HepG2 (cell line): Measurements from ENCODE around the gene TDRD9. TPM values are rescaled to one million over a fixed set of nuclear protein-coding genes. Genes with fewer than 3 reads are reported as not detected.

Experiments
- KLF15 ChIP-seq: sonication (generic); formaldehyde crosslinking; IDR thresholded peaks from 2 replicates; pipeline ENCODE4 v1.8.1; 2023; ENCODE audit warnings: borderline replicate concordance, mild to moderate bottlenecking, inconsistent platforms, missing genetic modification reagents, mixed read lengths
- LBX2 ChIP-seq: sonication (generic); formaldehyde crosslinking; IDR thresholded peaks from 2 replicates; pipeline ENCODE4 v1.5.0; 2020; ENCODE audit warnings: missing genetic modification reagents, mild to moderate bottlenecking, borderline replicate concordance
- RBM39 ChIP-seq: fragments of 200-400 bp; formaldehyde crosslinking; IDR thresholded peaks from one replicate; pipeline ENCODE4 v1.6.1; 2018; ENCODE audit warnings: antibody characterized with exemption, mild to moderate bottlenecking, low read depth, low read length; ENCODE audit not compliant: poor library complexity, severe bottlenecking
- SPEN ChIP-seq: sonication (generic); formaldehyde crosslinking; IDR thresholded peaks from 2 replicates; pipeline ENCODE4 v1.5.1; 2020; ENCODE audit warnings: low read depth, mild to moderate bottlenecking, missing genetic modification reagents
- SRSF9 ChIP-seq: fragments of 200-400 bp; formaldehyde crosslinking; IDR thresholded peaks from 2 replicates; pipeline ENCODE4 v1.6.1; 2018; ENCODE audit warnings: borderline replicate concordance, mild to moderate bottlenecking, low read depth, low read length; ENCODE audit not compliant: insufficient read depth, poor library complexity, severe bottlenecking
- THAP11 ChIP-seq: IDR thresholded peaks from 2 replicates; pipeline ENCODE4 v1.6.1; 2016; ENCODE audit warnings: missing biosample characterization, missing genetic modification reagents
- ZNF142 ChIP-seq: sonication (generic); formaldehyde crosslinking; IDR thresholded peaks from 2 replicates; pipeline ENCODE4 v1.4.0; 2020; ENCODE audit warnings: missing genetic modification reagents
- ZNF30 ChIP-seq: sonication (generic); formaldehyde crosslinking; IDR thresholded peaks from 2 replicates; pipeline ENCODE4 v1.5.0; 2020; ENCODE audit warnings: mild to moderate bottlenecking, missing genetic modification reagents
- ZNF598 ChIP-seq: sonication (generic); formaldehyde crosslinking; IDR thresholded peaks from 2 replicates; pipeline ENCODE4 v1.5.1; 2020; ENCODE audit warnings: mild to moderate bottlenecking, missing genetic modification reagents, borderline replicate concordance
- ZNF639 ChIP-seq: conservative IDR thresholded peaks from 2 replicates; pipeline ENCODE4 v1.6.1; 2018; ENCODE audit warnings: missing genetic modification reagents
- ZNF782 ChIP-seq: sonication (generic); formaldehyde crosslinking; IDR thresholded peaks from 2 replicates; pipeline ENCODE4 v1.4.0; 2020; ENCODE audit warnings: missing genetic modification reagents, mild to moderate bottlenecking, borderline replicate concordance
- polyA plus RNA-seq, 8 experiments: library from polyadenylated mRNA; depleted of rRNA in 3 of 8; stranded (reverse) in 7 of 8; unstranded in 1 of 8; fragments of >200 nt; fragmentation: Illumina TruSeq in 4 of 8; extraction: Trizol in 4 of 8; gene quantifications; 2 replicates each; pipeline versions ENCODE4 v1.2.1 to v1.2.3, GENCODE V29; 2011 to 2016; ENCODE audit warnings: low read depth in 4 of 8, missing spikeins in 1 of 8, mixed read lengths in 1 of 8; ENCODE audit not compliant: insufficient read depth in 1 of 8
- total RNA-seq, 5 experiments: library from RNA; depleted of rRNA; stranded (reverse); fragments of >200 nt; fragmentation: Illumina TruSeq; extraction: Trizol; gene quantifications; 2 replicates each; pipeline ENCODE4 v1.2.3, GENCODE V29; 2016; ENCODE audit warnings: low read depth in 1 of 5
- TF ChIP-seq, protein P1 (sequence below), 2 experiments: sonication (generic) in 1 of 2; formaldehyde crosslinking in 1 of 2; IDR thresholded peaks; 2 replicates each; pipeline versions ENCODE4 v1.6.1 to v1.9.0; 2014 to 2022; ENCODE audit warnings: antibody characterized with exemption in 1 of 2, borderline replicate concordance in 1 of 2, inconsistent platforms in 1 of 2, low read depth in 1 of 2, missing genetic modification reagents in 1 of 2

Gene TDRD9
- total and polyA plus RNA-seq, 2 of the 13 experiments (the other 11 are each of a cell fraction or from before 2014, with no cell fraction given): not detected

DNA sequence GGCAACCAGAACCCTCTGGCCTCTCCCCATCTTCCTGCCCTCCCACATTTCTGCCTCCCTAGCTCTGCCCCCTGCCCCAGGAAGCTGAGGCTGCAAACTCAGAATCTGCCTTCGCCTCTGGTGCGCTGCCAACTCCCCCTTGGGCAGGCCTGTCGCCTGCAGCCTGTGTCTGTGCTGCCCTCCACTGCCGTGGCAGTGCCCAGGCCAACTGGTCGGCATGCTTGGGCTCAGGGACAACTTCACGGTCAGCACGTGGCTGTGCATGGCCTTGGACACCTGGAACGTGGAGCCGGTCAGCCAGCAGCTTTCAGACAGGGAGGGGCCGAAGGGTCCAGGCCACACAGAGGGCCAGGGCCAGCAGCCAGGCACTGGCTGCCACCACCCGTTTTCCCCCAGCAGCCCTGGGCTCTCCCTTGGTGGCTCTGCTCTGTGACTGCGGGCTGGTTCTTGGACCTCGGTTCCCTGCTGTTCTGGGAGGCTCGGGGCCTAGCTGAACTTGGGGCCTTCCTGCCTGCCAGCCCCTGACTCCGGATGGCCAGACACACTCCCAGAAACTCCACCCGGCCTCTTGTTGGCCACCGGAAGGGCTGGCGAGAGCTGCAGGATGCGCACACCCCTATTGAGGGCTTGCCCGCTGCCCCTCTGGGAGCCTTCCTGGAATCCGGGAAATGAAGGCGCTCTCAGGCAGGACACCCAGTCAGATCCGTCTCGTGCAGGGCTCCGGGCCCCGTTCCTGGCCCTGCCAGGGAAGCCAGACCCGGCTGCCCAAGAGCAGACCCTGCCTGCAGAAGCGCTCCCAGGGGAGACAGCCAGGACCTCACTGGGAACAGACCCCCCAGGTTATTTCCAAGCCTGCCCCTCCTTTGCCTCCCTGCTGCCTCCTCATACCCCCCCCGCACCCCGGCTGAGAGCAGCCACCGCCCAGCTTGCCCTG is 46.7 kb upstream of the TDRD9 start (continued):
- TF ChIP-seq ZNF142 (CRISPR knock-in tag) (peak; percentile 64; the same call in 1 of the 2 replicates), ZNF782 (CRISPR knock-in tag) (peak; percentile 91), LBX2 (CRISPR knock-in tag) (peak; percentile 90; the same call in 1 of the 2 replicates), SRSF9 (no peak), THAP11 (CRISPR knock-in tag) (peak; percentile 74), RBM39 (no peak), ZNF639 (0 out of 2 replicates have a peak, but pooled peaks have one; percentile 52), KLF15 (CRISPR knock-in tag) (peak; percentile 92; the same call in 1 of the 2 replicates), ZNF30 (CRISPR knock-in tag) (peak; percentile 97), ZNF598 (CRISPR knock-in tag) (peak; percentile 98; the same call in 1 of the 2 replicates), SPEN (peak; percentile 92)
- TF ChIP-seq, protein P1, sequence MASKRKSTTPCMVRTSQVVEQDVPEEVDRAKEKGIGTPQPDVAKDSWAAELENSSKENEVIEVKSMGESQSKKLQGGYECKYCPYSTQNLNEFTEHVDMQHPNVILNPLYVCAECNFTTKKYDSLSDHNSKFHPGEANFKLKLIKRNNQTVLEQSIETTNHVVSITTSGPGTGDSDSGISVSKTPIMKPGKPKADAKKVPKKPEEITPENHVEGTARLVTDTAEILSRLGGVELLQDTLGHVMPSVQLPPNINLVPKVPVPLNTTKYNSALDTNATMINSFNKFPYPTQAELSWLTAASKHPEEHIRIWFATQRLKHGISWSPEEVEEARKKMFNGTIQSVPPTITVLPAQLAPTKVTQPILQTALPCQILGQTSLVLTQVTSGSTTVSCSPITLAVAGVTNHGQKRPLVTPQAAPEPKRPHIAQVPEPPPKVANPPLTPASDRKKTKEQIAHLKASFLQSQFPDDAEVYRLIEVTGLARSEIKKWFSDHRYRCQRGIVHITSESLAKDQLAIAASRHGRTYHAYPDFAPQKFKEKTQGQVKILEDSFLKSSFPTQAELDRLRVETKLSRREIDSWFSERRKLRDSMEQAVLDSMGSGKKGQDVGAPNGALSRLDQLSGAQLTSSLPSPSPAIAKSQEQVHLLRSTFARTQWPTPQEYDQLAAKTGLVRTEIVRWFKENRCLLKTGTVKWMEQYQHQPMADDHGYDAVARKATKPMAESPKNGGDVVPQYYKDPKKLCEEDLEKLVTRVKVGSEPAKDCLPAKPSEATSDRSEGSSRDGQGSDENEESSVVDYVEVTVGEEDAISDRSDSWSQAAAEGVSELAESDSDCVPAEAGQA (IDR thresholded peaks at IDR 0.05; ENCODE audit: low read depth): 0 out of 2 replicates have a peak, but pooled peaks have one; percentile 53
- TF ChIP-seq, protein P1 (CRISPR knock-in tag; IDR thresholded peaks at IDR 0.05; ENCODE audit: borderline replicate concordance): no peak
